Middle frontal gyrus (tissue), 1 donor: ENCODE data around the gene ERCC2.

Experiments
- DNase-seq: peaks from one replicate; pipeline ENCODE4 v3.0.0-alpha.2; 2015; ENCODE audit warnings: low spot score; ENCODE audit errors: extremely low spot score

The ERCC2 gene

DNA sequence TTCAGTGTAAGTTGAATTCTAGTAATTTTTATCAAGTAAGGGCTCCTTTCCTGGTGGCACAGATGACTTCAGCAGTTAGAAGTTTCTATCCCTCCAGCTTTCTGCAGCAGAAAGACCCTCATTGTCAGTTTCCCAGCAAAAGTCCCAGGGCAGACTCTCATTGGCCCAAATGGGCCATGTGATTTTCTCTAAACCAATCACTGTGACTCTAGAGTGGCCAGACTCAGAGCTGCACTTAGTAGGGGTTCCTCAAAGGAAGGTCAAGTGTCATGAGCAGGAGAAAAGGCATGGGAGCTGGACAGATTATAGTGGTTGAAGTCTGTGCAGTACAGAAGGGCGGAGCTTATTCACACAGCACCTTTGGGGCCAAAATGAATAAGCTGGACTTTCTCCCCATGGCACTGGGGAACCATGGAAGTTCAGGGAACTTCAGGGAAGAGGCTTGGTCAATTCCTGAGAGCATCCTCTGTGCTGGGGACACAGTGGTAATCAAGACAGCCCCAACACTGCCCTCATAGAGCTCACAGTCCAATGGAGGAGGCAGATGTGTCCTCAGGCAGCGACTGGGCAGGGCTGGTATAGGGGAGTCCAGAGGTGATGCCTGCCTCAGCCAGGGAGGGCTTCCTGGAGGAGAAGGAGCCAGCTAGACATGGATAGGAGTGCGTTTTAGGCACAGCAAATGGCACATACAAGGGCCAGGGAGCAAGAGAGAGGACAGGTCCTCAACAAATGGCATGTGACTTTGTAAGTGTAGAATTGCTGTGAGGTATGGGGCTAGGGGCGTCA, 66.0 kb downstream of the ERCC2 start:
- DNase-seq, result no peak

DNA sequence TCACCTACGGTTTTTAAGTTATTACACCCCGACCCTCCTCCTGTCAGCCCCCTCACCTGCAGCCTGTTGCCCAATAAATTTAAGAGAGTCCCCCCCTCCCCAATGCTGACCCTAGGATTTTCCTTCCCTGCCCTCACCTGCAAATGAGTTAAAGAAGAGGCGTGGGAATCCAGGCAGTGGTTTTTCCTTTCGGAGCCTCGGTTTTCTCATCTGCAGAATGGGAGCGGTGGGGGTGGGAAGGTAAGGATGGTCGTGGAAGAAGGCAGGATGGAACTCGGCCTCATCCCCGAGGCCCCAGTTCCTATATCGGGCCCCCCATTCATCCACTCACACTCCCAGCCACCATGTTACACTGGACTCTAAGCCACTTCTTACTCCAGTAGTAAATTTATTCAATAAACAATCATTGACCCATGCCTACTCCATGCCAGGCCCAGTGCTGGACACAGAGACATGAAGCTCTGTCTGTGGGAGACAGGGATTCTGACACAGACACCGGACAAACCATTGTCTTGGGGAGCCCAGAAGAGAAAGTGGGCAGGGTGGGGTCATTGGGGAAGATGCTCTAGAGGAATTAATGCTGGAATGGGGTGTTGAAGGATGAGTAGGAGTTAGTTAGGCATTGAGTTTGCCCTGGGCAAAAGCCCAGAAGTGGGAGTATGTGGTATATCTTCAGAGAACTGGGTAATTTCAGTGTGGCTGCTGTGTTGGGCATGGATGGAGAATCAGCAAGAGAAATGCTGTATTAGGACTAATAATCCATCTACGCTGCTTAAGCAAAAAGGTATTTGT, 66.9 kb downstream of the ERCC2 start:
- no peak for DNase-seq

DNA sequence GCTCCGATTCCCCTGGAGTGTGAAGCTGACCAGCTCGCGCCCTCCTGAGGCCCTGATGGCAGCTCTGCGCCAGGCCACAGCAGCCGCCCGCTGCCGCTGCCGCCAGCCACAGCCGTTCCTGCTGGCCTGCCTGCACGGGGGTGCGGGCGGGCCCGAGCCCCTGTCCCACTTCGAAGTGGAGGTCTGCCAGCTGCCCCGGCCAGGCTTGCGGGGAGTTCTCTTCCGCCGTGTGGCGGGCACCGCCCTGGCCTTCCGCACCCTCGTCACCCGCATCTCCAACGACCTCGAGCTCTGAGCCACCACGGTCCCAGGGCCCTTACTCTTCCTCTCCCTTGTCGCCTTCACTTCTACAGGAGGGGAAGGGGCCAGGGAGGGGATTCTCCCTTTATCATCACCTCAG, 68.0 kb downstream of the ERCC2 start:
- DNase-seq, result no peak
